Loucy (cell line): ENCODE results near the gene DIDO1.

Experiments
- H2AFZ ChIP-seq: fragments of 200-600 bp; sonication (generic); 2 replicates; pipeline ENCODE4 v1.6.0; 2016; ENCODE audit warnings: antibody characterized with exemption, mild to moderate bottlenecking, low read length, moderate library complexity
- H3F3A ChIP-seq: fragments of 200-600 bp; 2 replicates; pipeline ENCODE4 v1.6.0; 2016; ENCODE audit warnings: antibody characterized with exemption, low read depth, mild to moderate bottlenecking
- H3K27me3 ChIP-seq: fragments of 200-600 bp; sonication (generic); 2 replicates; pipeline ENCODE4 v1.6.1; 2014; ENCODE audit warnings: low read length, mild to moderate bottlenecking; ENCODE audit not compliant: insufficient read depth, poor library complexity, severe bottlenecking
- H3K36me3 ChIP-seq: fragments of 200-600 bp; sonication (generic); 2 replicates; pipeline ENCODE4 v1.6.1; 2016; ENCODE audit warnings: low read length; ENCODE audit not compliant: insufficient read depth
- H3K4me1 ChIP-seq: fragments of 200-600 bp; sonication (generic); 2 replicates; pipeline ENCODE4 v1.5.1; 2014; ENCODE audit warnings: low read length, mild to moderate bottlenecking; ENCODE audit not compliant: insufficient read depth, poor library complexity, severe bottlenecking
- H3K4me2 ChIP-seq: fragments of 200-600 bp; sonication (generic); 2 replicates; pipeline ENCODE4 v1.6.0; 2014; ENCODE audit warnings: antibody characterized with exemption, low read length, low read depth, mild to moderate bottlenecking; ENCODE audit not compliant: poor library complexity, severe bottlenecking
- H3K4me3 ChIP-seq: fragments of 200-600 bp; sonication (generic); 2 replicates; pipeline ENCODE4 v1.5.1; 2014; ENCODE audit warnings: low read length, mild to moderate bottlenecking, mixed read lengths; ENCODE audit not compliant: poor library complexity, severe bottlenecking
- H3K79me2 ChIP-seq: fragments of 200-600 bp; sonication (generic); 2 replicates; pipeline ENCODE4 v1.6.1; 2014; ENCODE audit warnings: low read length; ENCODE audit not compliant: insufficient read depth
- H3K9ac ChIP-seq: fragments of 200-600 bp; sonication (generic); 2 replicates; pipeline ENCODE4 v1.6.0; 2014; ENCODE audit warnings: mild to moderate bottlenecking, low read depth, low read length, moderate library complexity; ENCODE audit not compliant: poor library complexity, severe bottlenecking
- H3K9me2 ChIP-seq: fragments of 200-600 bp; sonication (generic); replicated peaks from 2 replicates; pipeline ENCODE4 v1.6.1; 2016; ENCODE audit warnings: low read depth, low read length, mixed read lengths
- H3K9me3 ChIP-seq: fragments of 200-600 bp; sonication (generic); 2 replicates; pipeline ENCODE4 v1.6.1; 2014; ENCODE audit warnings: mild to moderate bottlenecking, antibody characterized with exemption, low read length, low read depth; ENCODE audit not compliant: insufficient read depth
- H4K20me1 ChIP-seq: fragments of 200-600 bp; sonication (generic); 2 replicates; pipeline ENCODE4 v1.6.0; 2014; ENCODE audit warnings: antibody characterized with exemption, low read length, mild to moderate bottlenecking; ENCODE audit not compliant: insufficient read depth, poor library complexity, severe bottlenecking
- CTCF ChIP-seq: fragments of 200-600 bp; sonication (generic); conservative IDR thresholded peaks from 2 replicates; pipeline ENCODE4 v1.5.1; 2014; ENCODE audit warnings: mild to moderate bottlenecking, antibody characterized with exemption, low read length
- EZH2phosphoT487 ChIP-seq: fragments of 200-600 bp; IDR thresholded peaks from 2 replicates; pipeline ENCODE4 v1.6.1; 2018; ENCODE audit warnings: antibody characterized with exemption, mild to moderate bottlenecking, moderate library complexity, borderline replicate concordance

Gene DIDO1

DNA sequence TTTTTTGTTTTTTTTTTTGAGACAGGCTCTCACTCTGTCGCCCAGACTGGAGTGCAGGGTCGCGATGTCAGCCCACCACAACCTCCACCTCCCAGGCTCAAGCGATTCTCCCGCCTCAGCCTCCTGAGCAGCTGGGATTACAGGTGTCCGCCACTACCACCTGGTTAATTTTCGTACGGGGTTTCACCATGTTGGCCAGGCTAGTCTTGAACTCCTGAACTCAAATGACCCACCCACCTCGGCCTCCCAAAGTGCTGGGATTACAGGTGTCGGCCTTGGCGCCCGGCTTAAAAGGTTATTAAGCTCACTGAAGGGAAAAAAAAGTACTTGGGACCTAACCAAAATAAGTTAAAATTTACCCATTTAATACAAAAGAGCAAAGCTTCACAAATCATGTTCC is 66.6 kb downstream of the DIDO1 start:
- H4K20me1 ChIP-seq, result peaks cover 6% of the 10 kb centered on the region
- no peaks in the 10 kb centered on the region for H3K9me3 ChIP-seq
- TF ChIP-seq EZH2phosphoT487 (no peak), CTCF (no peak)
- H3K79me2 ChIP-seq, result peaks cover 47% of the 10 kb centered on the region
- no peaks in the 10 kb centered on the region for H3K27me3 ChIP-seq
- H3K9ac ChIP-seq, result peak overlapping the region; percentile 80
- H3K36me3 ChIP-seq, result peaks cover 6% of the 10 kb centered on the region; the same call in 1 of the 2 replicates
- peak overlapping the region; percentile 77 for H3K4me2 ChIP-seq
- H2AFZ ChIP-seq, result no peak overlapping the region
- no peaks in the 10 kb centered on the region for H3F3A ChIP-seq
- H3K4me3 ChIP-seq, result peak overlapping the region; percentile 77
- H3K4me1 ChIP-seq, result peaks cover 22% of the 10 kb centered on the region
- H3K9me2 ChIP-seq, result no peaks in the 10 kb centered on the region

DNA sequence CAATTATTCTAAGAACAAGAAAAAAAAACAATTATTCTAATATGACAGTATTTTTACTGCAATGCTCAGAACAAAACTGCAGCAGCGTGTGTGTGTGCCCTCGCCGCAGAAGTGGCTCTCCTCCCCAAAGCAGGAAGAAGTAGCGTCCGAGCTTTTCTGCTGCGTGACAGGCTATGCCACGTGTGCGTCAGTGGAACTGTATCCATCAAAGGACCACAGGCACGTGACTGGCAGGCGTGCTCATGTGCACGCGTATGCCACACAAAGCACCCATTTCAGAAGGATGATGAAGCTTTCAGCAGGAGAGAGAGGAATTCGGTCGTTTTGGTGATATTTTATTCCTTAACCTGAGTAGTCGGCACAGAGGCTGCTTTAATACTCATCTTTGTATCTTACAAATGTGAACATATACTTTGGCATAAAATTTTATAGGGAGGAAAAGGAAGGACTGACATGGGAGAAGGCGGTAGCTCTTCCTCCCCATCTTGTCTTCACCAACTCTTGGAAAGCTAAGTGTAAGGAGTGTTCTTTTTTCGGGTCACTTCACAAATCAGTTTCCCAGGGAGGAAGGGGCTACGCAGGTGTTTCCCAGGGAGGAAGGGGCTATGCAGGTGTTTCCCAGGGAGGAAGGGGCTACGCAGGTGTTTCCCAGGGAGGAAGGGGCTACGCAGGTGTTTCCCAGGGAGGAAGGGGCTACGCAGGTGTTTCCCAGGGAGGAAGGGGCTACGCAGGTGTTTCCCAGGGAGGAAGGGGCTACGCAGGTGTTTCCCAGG is 68.1 kb downstream of the DIDO1 start:
- Histone ChIP-seq H2AFZ (no peak overlapping the region), H3F3A (no peaks in the 10 kb centered on the region), H4K20me1 (peaks cover 6% of the 10 kb centered on the region), H3K9ac (peak overlapping the region; percentile 80), H3K4me3 (peak overlapping the region; percentile 77), H3K79me2 (peaks cover 51% of the 10 kb centered on the region), H3K9me3 (no peaks in the 10 kb centered on the region), H3K27me3 (no peaks in the 10 kb centered on the region), H3K36me3 (peaks cover 6% of the 10 kb centered on the region; the same call in 1 of the 2 replicates), H3K4me1 (peaks cover 24% of the 10 kb centered on the region), H3K4me2 (peak overlapping the region; percentile 77), H3K9me2 (no peaks in the 10 kb centered on the region)
- TF ChIP-seq EZH2phosphoT487 (no peak), CTCF (no peak)

DNA sequence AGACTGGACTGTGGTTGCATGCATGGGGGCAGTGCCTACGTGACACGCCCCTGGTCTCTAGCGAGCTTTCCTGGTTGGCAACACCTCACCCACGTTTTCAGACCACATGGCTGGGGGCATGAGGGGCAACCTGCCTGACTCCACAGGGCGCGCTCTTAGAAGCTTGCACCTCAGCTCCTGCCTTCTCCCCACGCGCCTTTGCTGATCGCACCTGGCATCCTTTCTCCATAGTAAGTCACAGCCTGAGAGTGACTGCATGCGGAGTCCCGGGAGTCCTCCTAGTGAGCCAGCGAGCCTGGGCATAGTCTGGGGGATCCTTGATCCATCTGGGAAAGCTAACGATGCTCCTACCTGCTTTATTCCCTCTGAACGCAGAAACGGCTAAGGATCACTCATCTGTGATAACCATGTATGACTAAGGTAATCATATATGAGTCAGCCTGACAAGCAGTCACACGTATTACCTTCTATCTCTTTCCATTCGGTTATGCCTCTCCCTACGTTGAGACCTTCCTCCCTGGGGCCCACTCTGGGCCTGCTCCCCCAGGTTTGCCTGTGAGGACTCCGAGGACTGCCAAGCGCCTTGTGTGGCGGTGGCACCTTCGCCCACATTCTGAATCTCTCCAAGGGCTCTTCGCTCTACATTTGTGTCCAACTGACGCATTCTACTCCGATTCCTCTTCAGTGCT is 69.2 kb downstream of the DIDO1 start:
- no peak for TF ChIP-seq EZH2phosphoT487
- no peaks in the 10 kb centered on the region for H3K27me3 ChIP-seq
- H3K9me3 ChIP-seq, result no peaks in the 10 kb centered on the region
- H4K20me1 ChIP-seq, result peaks cover 6% of the 10 kb centered on the region
- H3K4me3 ChIP-seq, result peak overlapping the region; percentile 77
- H3F3A ChIP-seq, result no peaks in the 10 kb centered on the region
- peaks cover 13% of the 10 kb centered on the region; the same call in 1 of the 2 replicates for H3K36me3 ChIP-seq
- H3K4me1 ChIP-seq, result peaks cover 24% of the 10 kb centered on the region
- H3K9ac ChIP-seq, result peak overlapping the region; percentile 80
- H3K4me2 ChIP-seq, result peak overlapping the region; percentile 77
- peaks cover 61% of the 10 kb centered on the region for H3K79me2 ChIP-seq
- no peak overlapping the region for H2AFZ ChIP-seq
- H3K9me2 ChIP-seq, result no peaks in the 10 kb centered on the region
